Breast epithelium (tissue), 3 donors: ENCODE measurements around the gene TMED10.

Source experiments
- CTCF ChIP-seq, 3 donors: fragments of 450-650 bp; IDR thresholded peaks; one replicate each; pipeline ENCODE4 v1.5.1; 2016 to 2017; ENCODE audit warnings: antibody characterized with exemption in 3 of 3, mild to moderate bottlenecking in 3 of 3, moderate library complexity in 3 of 3
- POLR2A ChIP-seq: fragments of 450-650 bp; IDR thresholded peaks from one replicate; pipeline ENCODE4 v1.6.1; 2016; ENCODE audit warnings: antibody characterized with exemption, mild to moderate bottlenecking, moderate library complexity
- POLR2AphosphoS5 ChIP-seq, 3 donors: sonication (generic); formaldehyde crosslinking; IDR thresholded peaks; one replicate each; pipeline ENCODE4 v1.6.1; 2017; ENCODE audit warnings: antibody characterized with exemption in 3 of 3

GRCh38 chr14:75223664-75224154 lies 47.3 kb upstream of the TMED10 start:
- no peak for TF ChIP-seq POLR2A
- TF ChIP-seq CTCF (IDR thresholded peaks at IDR 0.05) = no peak
- TF ChIP-seq POLR2AphosphoS5 (IDR thresholded peaks at IDR 0.05) = no peak
